Measurements from ENCODE around the gene WFIKKN1.
A peak's percentile ranks its signal among the peaks of the same experiment; 100 is the strongest.

WFIKKN1 gene

GRCh38 chr16:626787-627453, 3.9 kb upstream of the WFIKKN1 start (continued):
- TF ChIP-seq ZNF558 (tag by site-specific recombination; IDR thresholded peaks at IDR 0.05), result no peak
- no peak for TF ChIP-seq PRDM1 (tag by site-specific recombination; IDR thresholded peaks at IDR 0.05)
- TF ChIP-seq ZFP37 (tag by site-specific recombination; IDR thresholded peaks at IDR 0.05), result peak; percentile 60; the same call in 1 of the 2 replicates
- TF ChIP-seq ZBTB26 (tag by site-specific recombination; optimal IDR thresholded peaks at IDR 0.05), result no peak
- no peak for TF ChIP-seq MYNN (tag by site-specific recombination; IDR thresholded peaks at IDR 0.05; ENCODE audit: borderline replicate concordance)
- no peak for TF ChIP-seq ZNF114 (tag by site-specific recombination; IDR thresholded peaks at IDR 0.05)

GRCh38 chr16:627454-628239, 3.1 kb upstream of the WFIKKN1 start:
- Histone ChIP-seq H3K27ac (ENCODE audit: extremely low read depth, low read depth, low read length) (no peak overlapping the region), H3K36me3 (ENCODE audit: control insufficient read depth in 2 of 2, insufficient read depth in 1 of 2, low read length in 2 of 2) (no peaks in the 10 kb centered on the region), H3K9me3 (ENCODE audit: control insufficient read depth, insufficient read depth, low read depth, low read length) (no peaks in the 10 kb centered on the region), H3K4me1 (ENCODE audit: control insufficient read depth, insufficient read depth, low read length) (peaks cover 2% of the 10 kb centered on the region; the same call in 1 of the 2 replicates), H3K4me3 (ENCODE audit: low read depth, low read length) (no peak overlapping the region)
- TF ChIP-seq SP2 (tag by site-specific recombination; IDR thresholded peaks at IDR 0.05) (no peak), ZNF626 (tag by site-specific recombination; IDR thresholded peaks at IDR 0.05) (no peak), HOXC10 (CRISPR knock-in tag; IDR thresholded peaks at IDR 0.05) (no peak), KLF1 (tag by site-specific recombination; IDR thresholded peaks at IDR 0.05) (peak; percentile 11; the same call in 1 of the 2 replicates), ZNF148 (tag by site-specific recombination; IDR thresholded peaks at IDR 0.05; ENCODE audit: borderline replicate concordance) (no peak), ZNF785 (tag by site-specific recombination; IDR thresholded peaks at IDR 0.05) (no peak), ZNF341 (tag by site-specific recombination; IDR thresholded peaks at IDR 0.05; ENCODE audit: low read depth) (peak; percentile 60), ZSCAN30 (tag by site-specific recombination; IDR thresholded peaks at IDR 0.05) (no peak), ZFHX2 (tag by site-specific recombination; conservative IDR thresholded peaks at IDR 0.05) (peak; percentile 20; the same call in 1 of the 2 replicates), ZNF449 (tag by site-specific recombination; IDR thresholded peaks at IDR 0.05) (peak; percentile 81)
- CTCF ChIA-PET, result no interaction called here
- POLR2A ChIA-PET, result no interaction called here

All from HEK293 (cell line).